ENCODE data around the gene RAB6B.

The RAB6B gene

DNA sequence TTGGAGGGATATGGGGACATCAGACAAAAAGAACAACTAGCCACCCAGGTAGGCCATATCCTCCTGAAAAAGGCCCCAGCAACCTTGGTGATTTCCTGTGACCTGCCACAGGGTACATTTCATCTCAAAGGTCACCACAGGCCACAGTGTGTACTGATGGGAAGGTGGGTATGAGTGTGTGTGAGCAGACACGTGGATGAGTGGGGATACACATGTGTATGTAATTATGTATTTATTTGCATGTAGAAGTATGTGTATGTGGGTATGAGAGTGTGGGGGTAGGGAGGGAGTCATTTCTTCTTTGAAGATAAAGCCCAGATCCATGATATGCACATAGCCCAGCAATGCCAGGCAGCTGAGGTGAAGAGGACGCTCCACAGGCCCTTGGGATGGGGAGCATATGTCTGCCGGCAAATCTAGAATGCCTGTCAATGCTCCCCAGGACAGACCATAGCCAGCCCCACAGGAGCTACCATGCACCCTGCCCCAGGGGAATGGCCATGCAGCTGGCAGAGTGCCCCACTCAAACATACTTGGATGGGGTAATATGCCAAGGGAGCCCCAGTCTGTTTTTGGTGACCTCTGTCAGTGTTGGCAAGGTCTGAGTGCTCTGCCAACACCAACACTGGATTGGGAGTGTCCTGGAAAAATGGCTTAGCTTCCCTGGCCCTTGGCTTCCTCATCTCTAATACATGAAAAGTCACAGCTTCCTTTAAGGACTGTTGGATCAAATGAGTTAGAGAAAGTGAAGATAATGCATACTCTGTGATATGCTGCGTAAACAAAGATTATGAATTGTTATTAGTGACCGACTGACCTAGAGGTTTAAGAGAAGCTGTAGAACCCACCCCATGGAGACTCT is 42.4 kb downstream of the RAB6B start:
- no peak for DNase-seq (ENCODE audit: low read depth in 2 of 2)
- no peak overlapping the region for H3K4me3 ChIP-seq (replicated peaks in 1 of 2; ENCODE audit: low read depth in 2 of 2, low read length in 2 of 2)
- TF ChIP-seq, protein P1, sequence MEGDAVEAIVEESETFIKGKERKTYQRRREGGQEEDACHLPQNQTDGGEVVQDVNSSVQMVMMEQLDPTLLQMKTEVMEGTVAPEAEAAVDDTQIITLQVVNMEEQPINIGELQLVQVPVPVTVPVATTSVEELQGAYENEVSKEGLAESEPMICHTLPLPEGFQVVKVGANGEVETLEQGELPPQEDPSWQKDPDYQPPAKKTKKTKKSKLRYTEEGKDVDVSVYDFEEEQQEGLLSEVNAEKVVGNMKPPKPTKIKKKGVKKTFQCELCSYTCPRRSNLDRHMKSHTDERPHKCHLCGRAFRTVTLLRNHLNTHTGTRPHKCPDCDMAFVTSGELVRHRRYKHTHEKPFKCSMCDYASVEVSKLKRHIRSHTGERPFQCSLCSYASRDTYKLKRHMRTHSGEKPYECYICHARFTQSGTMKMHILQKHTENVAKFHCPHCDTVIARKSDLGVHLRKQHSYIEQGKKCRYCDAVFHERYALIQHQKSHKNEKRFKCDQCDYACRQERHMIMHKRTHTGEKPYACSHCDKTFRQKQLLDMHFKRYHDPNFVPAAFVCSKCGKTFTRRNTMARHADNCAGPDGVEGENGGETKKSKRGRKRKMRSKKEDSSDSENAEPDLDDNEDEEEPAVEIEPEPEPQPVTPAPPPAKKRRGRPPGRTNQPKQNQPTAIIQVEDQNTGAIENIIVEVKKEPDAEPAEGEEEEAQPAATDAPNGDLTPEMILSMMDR (IDR thresholded peaks at IDR 0.05; ENCODE audit: low read depth, low read length) = no peak

DNA sequence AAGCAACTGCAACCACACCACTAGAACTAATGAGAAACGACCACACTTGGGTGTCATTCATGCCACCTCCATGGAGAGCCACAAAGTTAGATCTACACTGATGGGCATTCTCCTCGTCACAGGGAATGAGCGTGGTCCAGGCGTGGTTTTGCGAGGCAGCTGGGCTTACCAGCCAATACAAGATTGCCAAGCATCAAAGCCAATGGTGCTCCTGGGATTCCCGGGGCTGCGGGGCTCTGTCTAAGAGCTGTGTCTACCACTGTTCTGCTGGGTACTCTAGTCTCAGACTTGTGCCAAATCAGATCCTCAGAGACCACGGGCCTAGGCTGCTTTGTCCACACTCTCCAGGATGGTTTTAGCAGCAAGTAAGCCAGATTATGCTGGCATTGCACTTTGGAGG is 43.8 kb downstream of the RAB6B start:
- DNase-seq (ENCODE audit: low read depth in 2 of 2) = no peak
- TF ChIP-seq, protein P1 (IDR thresholded peaks at IDR 0.05; ENCODE audit: low read depth, low read length) = no peak
- H3K4me3 ChIP-seq (replicated peaks in 1 of 2; ENCODE audit: low read depth in 2 of 2, low read length in 2 of 2) = no peak overlapping the region

DNA sequence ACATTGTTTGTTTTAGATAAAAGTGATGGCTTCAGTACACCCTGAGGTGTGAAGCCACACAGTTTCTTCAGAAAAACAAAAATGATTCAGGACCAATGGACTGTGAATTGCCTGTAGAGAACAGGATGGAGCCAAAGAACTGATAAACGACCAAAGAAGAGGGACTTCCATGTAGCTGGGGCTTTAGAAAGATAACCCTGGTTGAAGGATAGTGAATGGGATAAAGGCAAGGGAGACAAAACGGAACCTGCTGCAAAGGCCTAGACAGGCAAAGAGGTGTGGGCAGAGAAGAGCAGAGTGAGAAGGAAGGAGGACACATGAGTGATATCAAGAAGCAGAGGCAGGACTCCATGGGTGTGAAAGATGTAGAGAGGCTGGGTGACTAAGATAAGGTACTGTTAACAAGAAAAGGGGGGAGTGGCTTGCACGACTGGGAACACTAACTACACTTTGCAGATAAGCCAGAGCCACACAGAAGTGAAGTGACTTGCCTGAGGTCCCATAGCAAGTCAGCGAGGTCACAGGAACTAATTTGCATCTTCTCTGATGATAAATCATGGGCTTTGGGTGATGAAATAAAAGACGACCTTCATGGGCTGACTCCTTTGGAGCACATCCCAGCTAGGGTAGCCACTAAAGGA is 44.3 kb downstream of the RAB6B start:
- TF ChIP-seq, protein P1 (IDR thresholded peaks at IDR 0.05; ENCODE audit: low read depth, low read length) = no peak
- H3K4me3 ChIP-seq (replicated peaks in 1 of 2; ENCODE audit: low read depth in 2 of 2, low read length in 2 of 2) = no peak overlapping the region
- no peak for DNase-seq (ENCODE audit: low read depth in 2 of 2)

DNA sequence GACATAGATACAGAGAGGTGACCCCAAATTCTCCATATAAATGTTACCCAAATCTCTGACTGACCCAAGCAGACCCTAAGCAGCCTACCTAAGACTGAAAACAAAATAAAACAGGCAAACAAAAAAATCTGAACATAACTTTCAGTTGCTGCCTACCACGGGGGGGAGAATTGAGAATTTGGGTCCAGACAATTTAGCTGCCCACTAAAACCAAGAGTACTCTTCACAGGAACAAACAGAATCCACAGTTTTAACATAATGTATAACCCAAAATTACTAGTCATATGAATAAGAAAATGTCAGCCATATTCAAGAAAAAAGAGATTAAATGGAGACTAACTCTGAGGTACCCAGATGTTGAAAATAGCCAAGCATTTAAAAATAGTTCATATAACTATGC is 45.6 kb downstream of the RAB6B start:
- DNase-seq (ENCODE audit: low read depth in 2 of 2) = no peak
- TF ChIP-seq, protein P1 (IDR thresholded peaks at IDR 0.05; ENCODE audit: low read depth, low read length) = no peak
- no peak overlapping the region for H3K4me3 ChIP-seq (replicated peaks in 1 of 2; ENCODE audit: low read depth in 2 of 2, low read length in 2 of 2)

DNA sequence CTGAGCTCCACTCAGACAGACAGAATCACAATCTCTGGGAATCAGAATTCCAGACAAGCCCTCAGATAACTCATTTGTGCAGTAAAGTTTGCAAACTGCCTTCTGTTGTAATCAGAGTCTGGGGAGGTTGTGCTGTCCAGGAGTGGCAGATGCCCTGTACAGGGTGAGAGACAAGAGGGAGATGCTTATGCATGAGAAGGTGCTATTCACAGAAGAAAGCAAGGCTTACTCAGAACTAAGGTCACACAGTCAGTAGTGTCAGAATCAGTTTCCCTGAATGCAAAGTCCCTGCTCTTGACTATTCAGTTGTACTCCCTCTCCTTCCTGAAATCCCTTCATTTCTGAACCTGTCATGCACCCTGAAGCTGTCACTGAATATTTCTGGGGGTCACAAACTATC is 46.3 kb downstream of the RAB6B start:
- TF ChIP-seq, protein P1 (IDR thresholded peaks at IDR 0.05; ENCODE audit: low read depth, low read length) = no peak
- no peak for DNase-seq (ENCODE audit: low read depth in 2 of 2)

DNA sequence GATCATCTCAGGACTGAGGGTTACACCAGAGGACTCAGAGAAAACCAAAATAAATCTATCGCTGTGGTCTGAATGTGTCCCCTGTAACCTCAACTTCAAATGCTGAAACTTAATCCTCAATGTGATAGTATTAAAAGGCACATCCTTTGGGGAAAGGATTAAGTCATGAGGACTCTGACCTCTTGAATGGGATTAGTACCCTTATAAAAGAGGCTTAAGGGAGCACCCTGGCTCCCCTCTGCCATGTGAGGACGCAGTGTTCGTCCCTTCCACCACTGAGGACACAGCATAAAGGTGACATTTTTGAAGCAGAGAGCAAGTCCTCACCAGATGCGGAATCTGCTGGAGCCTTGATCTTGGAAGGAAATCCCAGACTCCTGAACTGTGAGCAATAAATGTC is 50.6 kb downstream of the RAB6B start:
- no peak for DNase-seq (ENCODE audit: low read depth in 2 of 2)
- no peak overlapping the region for H3K4me3 ChIP-seq (replicated peaks in 1 of 2; ENCODE audit: low read depth in 2 of 2, low read length in 2 of 2)
- TF ChIP-seq, protein P1 (IDR thresholded peaks at IDR 0.05; ENCODE audit: low read depth, low read length) = no peak

More for the DNA sequence above, 46.3 kb downstream of the RAB6B start:
- no peak overlapping the region for H3K4me3 ChIP-seq (replicated peaks in 1 of 2; ENCODE audit: low read depth in 2 of 2, low read length in 2 of 2)

Measured in cardiac fibroblast (primary cell).